ENCODE data around the gene LPAR1.
"Not testable (repeated sequence)": the region's sequence is repeated elsewhere in the genome, so short reads cannot be mapped to it uniquely, and the experiment has no call there.

LPAR1 gene

DNA sequence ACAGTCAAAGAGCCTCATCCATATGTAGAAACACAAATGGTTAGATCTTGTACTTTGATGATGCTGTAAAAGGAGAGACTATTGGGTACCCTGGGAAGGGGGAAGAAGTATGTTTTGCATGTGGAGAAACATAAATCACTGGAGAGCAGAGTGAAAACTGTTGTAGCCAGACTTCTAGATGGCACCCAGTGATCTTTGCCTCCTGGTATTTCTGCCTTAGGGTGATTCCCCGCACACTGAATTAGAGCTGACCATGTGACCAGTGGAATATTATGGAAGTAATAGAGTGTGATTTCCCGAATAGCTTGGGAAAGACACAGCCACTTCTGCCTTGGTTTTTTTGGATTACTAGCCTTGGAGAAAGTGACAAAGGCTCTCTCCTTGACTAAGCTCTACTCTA is 174.3 kb downstream of the LPAR1 start:
- no peak for DNase-seq

DNA sequence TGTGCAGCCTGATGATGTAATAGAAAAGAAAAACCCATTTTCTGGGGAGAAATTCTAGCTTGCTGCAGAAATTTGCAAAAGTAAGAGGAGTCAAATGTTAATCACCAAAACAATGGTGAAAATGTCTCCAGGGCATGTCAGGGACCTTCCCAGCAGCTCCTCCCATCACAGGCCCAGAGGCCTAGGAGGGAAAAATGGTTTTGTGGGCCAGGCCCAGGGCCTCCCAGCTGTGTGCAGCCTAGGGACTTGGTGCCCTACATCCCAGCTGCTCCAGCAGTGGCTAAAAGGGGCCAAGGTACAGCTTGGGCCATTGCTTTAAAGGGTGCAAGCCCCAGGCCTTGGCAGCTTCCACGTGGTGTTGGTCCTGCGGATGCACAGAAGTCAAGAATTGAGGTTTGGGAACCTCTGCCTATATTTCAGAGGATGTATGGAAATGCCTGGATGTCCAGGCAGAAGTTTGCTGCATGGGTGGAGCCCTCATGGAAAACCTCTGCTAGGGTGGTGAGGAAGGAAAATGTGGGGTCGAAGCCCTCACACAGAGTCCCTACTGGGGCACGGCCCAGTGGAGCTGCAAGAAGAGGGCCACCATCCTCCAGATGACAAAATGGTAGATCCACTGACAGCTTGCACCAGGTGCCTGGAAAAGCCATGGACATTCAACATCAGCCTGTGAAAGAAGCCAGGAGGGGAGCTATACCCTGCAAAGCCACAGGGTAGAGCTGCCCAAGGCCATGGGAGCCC is 176.7 kb downstream of the LPAR1 start:
- not testable (repeated sequence) for DNase-seq

DNA sequence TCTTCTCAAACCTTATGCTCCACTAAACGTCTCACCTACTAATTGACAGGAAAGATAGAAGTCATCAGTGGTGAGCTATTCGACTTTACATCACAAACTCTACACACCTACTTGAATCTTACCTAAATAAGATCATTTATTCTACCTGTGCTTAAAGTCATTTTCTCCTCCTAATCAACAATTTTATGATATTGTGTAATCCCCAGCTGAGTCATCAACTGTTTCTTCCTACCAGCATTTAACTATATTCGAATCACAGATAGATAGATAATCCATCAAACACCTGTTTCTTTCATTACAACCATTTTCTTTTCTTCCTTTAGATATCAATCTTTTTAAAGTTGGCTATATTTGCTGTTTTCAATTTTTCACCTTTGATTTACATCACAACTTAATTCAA is 181.5 kb downstream of the LPAR1 start:
- DNase-seq: no peak

DNA sequence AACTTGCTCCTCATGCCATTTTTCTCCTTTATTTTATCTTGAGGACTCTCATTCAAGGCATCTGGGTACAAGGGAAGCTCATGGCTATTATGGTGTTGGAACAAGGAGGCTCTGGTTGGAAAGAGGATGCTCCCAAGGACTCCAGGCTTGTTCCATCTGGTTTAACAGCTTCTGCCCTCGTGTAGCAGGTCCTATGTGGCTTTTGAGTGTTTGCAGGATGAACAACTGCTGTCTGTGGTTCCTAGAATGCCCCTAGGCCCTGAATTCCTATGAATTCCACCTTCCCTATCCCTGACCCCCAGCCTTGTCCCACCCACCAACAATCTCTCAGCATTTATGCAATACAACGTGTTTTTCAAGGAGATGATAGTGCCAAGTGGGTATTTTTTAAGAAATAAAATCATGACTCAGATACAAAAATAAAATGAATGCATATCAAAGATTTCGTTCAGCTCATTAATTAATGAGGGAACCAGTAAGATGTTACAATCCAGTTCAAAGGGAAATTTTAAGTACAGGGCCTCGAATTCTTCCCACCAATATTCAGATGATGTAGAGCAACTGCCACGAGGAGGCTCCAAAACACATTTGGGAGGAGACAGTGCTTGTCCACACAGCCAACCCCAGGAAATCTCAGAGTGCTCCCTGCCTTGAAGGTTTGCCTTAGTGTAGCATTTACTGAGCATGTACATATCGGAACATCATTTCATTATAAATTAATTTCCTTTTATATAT is 187.7 kb downstream of the LPAR1 start:
- no peak for DNase-seq

DNA sequence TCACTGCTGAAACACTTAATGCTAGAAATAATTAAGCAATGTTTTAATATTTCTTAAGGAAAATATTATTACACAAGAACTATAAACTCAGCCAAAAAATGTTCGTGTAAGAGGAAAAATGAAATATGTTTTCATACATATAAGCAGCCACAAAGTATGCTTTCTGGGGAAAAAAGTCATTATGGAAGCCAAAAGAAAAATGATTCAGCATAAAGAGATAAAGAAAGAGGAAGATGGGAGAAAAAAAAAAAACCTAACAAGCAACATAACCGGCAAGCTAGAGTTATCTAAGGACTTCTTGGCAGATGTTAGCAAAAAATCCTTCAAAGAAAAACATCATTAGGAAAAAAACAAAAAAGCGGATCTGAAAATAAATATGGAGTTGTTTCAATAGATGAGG is 190.6 kb downstream of the LPAR1 start:
- DNase-seq: peak in 1 of 2 donors; percentile 5

DNA sequence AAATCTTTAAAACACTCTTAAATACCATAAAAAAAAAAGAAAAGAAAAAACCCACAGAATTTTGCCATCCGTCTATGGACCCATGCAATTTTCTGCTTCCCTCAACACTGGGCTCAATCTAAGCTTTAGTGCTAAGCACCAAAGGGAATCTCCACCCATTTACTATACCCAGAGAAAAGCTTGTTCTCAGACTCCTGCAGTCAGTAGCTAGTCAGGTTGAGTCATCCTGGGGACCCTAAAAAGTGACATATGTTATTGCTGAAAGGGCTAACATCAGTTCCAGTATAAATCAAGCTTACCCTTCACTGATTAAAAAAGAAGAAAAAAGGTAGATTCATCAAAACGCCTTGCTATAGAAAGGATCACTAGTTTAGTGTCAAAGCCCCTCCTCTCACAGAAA is 192.1 kb downstream of the LPAR1 start:
- no peak for DNase-seq

DNA sequence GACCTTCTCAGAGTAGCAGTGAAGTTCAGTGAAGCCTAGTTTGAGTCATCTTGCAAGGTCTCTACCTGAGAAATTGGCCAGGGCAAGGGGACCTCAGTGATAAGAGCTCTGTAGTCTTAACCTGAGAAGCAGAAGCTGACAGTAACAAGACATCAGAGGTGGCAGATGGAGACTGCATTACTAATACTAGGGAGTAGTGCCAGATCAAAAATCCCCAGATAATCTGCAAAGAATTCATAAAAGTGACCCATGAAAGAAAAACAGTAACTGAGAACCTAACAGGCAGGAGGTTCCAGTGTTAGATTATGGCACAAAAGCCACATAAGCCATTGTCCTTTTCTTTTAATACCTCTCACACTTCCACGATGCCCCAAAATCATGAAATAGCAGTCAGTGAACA is 194.1 kb downstream of the LPAR1 start:
- no peak for DNase-seq

DNA sequence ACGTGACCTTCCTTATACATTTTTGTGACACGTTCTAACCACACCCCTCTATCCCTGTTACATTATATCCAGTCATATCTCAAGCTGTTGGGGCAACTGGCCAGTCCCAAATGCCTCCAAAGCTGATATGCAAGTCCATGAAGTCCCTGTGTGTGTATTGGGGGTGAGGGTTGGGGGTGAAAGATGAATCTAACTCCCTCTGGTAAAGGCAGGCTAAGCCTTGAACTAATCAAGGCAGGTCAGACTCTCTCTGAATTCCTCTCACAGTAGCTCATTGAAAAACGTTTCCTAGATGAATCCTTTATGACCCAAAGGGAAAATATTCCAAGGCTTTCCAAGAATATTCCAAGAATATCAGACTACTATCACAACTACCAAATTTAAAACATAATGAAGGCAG is 195.3 kb downstream of the LPAR1 start:
- DNase-seq: no peak

DNA sequence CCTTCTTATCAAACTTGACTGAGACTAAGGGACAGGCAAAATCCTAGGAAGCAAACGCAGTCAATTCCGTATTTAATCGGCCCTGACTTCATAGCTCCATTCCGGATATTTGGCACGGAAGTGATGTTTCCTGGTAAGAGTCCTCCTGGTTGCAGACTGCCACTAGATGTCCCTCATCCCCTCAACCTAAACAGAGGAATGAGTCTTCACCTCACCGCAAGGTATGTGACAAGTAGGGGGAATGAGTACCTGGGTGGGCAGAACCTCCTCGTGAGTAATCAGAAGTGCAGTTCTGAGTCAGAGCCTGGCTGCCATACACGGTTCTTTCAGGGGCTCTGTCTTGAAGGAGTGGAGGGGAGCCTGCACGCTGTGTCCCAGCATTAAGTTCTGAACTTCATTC is 196.1 kb downstream of the LPAR1 start:
- DNase-seq: no peak

DNA sequence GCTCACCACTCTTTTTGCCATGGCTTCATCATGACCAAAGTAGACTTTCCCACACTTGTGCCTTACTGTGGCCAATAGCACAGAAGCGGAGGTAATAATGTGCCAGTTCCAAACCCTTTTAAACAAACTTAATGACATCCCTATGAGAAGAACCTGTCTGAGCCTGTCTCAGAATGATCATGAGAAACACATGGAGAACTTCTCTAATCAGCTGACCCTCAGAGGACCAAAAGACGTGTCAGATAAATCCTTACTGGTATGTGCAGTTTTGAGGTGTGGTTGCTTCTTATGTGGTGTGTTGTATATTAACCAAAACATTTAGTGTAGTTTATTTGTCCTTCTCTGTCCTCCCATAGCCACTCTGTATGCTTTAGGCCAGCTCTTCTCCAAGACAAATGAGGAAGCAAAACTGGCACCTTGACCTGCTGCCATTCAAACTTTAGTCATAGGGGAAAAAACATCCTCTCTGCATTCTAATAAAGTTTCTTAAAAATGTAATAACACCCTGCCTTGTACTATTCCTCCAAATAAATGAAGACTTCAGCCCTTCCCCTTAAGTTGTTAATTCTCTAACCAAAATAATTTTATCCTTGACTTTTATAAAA is 200.8 kb downstream of the LPAR1 start:
- DNase-seq: no peak

DNA sequence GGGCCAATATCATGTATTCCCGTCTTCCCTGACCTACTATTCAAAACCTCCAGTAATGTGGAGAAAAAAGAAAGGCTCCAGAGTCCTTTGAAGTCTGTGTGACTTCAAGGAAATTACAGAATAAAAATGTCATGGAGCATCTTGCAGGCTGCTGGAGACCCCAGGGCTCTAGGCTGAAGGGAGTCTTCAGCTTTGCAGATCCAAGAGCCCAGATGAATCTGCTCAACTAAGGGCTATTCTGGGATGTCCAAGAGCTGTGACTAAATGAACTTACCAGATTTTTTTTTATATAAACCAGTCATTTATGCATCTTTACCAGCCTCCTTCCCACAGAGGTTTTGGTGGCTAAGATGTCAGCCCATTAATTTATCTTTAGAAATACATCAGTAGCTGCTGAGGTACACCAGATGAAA is 202.4 kb downstream of the LPAR1 start:
- DNase-seq: no peak

DNA sequence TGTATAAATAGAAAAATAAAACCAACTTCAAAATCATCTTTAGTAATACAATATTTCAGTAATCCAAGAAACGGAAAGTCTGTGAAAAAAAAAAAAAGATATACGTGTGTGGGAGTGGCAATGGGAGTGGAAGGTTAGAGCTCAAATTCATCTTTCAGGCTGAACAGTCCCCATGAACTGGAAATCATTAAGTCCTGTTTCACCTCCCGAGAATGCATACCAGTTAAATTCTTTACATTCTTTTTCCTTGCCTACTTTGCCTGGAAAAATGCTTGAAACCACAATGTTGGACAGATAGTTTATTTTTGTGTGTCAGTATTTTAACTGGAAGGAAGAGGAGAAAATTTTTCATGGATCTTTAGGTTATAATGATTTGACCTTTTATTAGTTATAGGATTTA is 202.9 kb downstream of the LPAR1 start:
- no peak for DNase-seq

DNA sequence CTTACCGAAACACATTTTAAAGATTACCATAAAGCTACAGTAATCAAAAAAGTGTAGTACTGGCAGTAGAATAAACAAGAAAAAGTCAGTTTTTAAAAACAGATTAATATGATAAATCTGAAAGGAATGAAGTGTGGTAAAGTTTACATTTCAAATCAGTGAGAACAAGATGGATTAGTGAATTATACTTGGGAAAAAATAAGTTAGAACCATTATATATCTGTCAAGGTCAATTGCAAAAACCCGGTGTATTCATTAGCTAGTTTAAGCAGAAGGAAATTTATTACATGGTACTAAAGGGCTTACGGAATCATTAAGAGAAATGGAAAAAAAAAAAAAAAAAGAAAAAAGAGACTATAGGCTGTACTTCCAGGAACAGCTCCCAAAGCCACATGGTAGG is 205.3 kb downstream of the LPAR1 start:
- DNase-seq: no peak

DNA sequence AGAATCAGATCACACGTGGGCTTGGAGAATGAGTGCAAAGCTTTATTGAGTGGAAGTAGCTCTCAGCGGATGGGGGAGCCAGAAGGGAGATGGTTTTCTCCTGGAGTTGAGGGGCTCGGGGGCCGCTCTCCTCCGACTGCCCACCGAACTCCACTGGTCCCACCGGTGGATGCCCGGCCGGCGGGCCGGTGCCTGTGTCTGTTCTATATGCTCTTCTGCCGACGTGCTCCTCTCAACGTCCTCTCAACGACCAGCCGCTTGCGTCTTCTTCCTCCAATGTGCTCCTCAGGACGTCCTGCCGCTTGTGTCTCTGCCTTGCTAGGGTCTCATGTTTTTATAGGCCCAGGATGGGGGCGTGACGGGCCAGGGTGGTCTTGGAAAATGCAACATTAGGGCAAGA is 207.8 kb downstream of the LPAR1 start:
- no peak for DNase-seq

DNA sequence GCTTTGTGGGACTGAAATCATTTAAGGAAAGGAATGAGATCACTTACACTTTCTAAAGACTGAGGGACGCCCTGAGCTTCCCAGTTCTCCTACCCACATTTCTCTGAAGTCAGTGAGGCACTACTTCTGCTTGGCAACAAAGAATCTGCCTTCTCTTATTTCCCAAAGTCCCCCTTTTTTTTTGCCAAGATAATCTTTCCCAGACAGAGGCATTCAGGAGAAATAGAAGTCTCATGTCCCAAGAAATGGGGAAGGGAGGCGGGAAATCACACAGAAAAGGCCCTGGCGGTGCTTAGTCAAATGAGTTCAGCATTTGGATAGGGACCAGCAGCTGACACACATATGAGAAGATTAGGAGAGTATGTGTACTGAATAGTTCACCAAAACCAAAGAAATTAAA is 210.0 kb downstream of the LPAR1 start:
- DNase-seq: no peak

DNA sequence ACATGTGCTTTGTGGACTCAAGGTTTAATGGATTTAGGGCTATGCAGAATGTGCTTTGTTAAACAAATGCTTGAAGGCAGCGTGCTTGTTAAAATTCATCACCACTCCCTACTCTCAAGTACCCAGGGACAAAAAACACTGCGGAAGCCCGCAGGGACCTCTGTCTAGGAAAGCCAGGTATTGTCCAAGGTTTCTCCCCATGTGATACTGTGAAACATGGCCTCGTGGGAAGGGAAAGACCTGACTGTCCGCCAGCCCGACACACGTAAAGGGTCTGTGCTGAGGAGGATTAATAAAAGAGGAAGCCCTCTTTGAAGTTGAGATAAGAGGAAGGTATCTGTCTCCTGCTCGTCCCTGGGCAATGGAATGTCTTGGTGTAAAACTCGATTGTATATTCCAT is 211.9 kb downstream of the LPAR1 start:
- DNase-seq: not testable (repeated sequence)

DNA sequence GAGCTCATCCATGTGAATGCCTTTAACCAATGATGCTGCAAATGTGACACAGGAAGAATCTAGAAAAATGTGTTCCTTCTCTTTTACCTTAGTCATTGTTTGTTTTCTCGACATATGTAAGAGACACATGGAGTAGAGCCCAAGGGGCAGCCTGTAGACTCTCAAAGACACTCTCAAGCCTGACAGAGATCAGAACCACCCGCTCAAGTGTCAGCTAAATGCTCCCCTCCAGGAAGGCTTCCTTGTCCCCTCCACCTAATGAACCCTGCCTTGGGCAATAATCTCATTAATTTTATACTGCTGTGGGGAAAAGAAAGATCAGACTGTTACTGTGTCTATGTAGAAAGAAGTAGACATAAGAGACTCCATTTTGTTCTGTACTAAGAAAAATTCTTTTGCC is 212.3 kb downstream of the LPAR1 start:
- DNase-seq: no peak

DNA sequence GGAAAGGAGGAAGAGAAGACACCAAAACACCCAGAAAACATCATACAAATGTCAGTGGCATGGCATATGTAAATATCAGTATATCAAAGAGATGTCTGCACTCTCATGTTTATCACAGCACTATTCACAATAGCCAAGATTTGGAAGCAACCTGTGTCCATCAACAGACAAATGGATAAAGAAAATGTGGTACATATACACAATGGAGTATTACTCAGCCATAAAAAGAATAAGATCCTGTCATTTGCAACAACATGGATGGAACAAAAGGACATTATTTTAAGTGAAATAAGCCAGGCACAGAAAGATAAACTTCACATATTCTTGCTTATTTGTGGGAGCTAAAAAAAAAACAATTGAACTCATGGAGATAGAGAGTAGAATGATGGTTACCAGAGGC is 213.1 kb downstream of the LPAR1 start:
- DNase-seq: not testable (repeated sequence)
